Smooth muscle cell of the brain vasculature (primary cell): Measurements from ENCODE around the gene TMEM8B.

ENCODE experiments used
- DNase-seq: peaks from one replicate; pipeline ENCODE4 v3.0.0-alpha.2; 2012; ENCODE audit warnings: low read depth, low spot score

The TMEM8B gene

DNA sequence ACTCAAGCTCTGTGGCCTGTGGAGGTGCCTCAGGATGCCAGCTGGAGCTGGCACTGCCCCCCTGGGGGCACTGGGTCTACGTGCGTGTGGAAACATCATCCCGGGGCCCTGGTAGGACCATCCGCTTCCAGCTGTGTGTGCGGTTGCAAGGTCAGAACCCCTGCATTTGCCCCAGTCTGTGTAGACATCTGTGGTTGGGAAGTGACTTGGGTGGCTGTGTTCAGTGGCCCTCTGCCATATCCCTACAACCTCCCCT lies 12.5 kb downstream of the TMEM8B start:
- no peak for DNase-seq

DNA sequence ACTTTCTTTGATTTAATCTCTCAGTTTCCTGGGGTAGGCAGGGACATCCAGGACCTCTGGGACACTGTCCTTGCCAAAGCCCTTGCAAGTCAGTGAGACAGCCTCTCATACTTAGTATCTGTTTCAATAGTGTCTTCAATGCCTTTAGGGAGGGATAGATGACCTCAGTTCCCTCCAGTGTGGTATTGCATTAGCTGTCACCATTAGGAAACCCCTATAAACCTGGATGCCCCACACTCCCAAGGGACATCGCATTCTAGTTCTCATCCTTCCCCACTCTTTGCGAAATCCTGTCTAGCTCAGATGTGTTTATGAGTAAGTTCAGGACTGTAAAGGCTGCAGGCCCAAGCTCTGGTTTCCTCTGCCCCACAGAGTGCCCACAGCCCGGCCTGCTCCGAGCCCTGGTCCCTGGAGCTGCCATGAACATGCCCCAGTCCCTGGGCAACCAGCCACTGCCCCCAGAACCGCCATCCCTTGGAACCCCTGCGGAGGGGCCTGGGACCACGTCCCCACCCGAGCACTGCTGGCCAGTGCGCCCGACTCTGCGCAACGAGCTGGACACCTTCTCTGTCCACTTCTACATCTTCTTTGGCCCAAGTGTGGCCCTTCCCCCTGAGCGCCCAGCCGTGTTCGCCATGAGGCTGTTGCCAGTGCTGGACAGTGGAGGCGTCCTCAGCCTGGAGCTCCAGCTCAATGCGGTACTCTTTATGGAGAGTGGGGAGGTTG lies 13.2 kb downstream of the TMEM8B start:
- no peak for DNase-seq

DNA sequence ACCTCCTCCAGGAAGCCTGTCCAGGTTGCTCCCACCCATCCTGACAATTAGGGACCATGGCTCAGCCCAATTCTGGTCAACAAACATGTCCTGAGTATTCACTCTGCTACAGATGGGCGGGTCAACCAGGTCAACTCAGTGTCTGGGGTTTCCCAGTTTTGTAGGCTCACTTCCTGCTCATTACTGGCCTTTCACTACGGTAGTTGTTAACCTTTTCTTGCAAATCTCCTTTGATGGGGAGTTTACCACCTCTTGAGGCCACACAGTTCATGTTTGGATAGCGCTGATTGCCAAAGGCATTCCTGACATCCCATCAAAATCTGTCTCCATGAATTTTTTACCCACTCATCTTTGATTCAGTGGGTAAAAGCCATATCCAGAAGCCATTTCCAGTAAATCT lies 13.8 kb downstream of the TMEM8B start:
- no peak for DNase-seq

DNA sequence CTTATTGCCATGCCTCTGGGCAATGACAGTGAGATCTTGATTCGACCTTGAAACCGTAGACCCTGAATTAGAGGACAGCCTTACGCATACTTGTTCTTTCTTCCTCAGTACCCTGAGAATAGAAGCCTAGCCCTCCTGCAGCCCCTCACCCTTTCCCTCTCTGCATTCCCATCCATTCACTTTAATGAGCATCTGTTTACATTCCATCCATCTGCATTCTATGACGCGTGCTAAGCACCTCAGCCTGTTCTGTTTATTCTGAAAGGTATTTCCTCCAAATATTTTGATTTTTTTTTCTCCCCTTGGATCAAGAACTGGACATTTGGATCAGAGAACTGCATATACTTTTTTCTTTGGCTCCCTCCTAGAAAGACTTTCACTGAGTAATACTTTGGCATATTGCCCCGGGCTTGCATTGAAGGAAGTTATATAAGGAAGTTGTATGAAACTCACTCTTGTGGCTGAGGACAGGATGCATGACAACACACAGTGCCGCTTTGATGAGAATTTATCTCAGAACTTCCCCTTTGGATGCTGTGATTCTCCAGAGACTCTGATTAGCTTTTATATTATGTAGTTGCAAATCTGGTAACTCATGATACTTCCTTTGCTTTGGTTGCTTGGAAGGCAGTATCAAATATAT lies 15.7 kb downstream of the TMEM8B start:
- peak; percentile 41 for DNase-seq

DNA sequence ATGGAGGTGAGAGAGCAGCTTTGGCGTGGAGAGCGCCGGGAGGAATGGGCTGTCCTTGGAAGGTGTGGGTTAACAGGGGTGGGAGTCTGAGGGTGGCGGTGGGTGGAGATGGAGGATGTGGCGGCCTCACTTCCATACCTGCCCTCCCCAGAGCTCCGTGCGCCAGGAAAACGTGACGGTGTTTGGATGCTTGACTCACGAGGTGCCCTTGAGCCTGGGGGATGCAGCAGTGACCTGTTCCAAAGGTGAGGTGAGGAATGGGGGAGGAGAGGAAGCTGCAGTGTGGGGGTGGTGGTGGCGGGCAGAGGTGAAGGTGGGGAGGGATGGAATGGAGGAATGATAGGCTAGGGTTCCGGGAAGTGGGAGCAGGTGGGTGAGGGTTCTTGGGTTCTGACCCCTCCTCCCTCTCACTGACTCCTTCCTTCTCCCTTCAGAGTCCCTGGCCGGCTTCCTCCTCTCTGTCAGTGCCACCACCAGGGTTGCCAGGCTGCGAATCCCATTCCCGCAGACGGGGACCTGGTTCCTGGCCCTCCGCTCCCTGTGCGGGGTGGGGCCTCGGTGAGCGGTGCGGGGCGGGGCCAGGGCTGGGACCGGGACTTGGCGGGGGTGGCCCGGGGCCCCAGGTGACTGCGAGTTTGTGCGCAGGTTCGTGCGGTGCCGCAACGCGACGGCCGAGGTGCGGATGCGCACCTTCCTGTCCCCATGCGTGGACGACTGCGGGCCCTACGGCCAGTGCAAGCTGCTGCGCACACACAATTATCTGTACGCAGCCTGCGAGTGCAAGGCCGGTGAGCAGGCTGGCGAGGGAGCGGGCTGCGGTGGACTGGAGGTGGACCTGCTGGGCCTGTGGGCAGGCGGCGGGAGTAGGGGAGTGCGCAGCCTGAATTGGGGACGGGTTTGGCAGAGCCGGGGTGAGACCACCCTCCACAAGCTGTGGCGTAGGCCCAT lies 17.1 kb downstream of the TMEM8B start:
- DNase-seq = no peak

DNA sequence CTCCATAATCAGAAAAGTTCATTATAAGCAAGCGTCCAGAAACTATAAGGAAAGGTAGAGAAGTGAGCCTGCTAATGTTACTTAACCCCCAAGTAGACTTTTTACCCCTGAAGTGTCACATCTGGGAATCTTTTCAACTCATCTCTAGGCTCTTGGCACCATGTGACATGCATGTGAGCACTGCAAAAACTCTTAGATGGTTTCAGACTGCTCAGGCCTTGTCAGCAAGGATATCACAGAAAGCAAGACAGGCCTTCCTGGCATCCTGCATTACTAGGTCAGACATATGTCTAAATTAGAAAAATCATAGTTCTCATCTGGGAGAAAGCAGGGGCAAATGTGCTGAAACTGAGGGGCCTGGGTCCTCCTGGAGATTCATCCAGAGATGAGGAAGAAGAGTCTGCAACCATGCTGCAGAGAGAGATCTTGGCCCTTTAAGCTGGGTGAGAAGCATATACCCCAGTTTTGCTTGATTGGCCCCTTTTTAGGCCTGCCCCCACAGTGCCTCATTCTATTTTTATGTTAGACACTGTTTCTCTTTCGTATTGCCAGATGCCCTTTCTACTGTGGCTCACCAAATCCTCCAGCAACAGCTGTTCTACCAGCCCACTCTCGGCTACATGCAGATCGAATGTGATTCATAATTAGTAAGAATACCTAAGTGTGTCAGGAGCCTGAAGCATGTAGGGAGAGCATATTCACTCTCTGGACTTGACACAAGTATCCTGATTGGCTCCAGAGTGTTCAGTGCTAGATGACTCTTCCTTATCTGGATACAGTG lies 19.0 kb downstream of the TMEM8B start:
- no peak for DNase-seq

DNA sequence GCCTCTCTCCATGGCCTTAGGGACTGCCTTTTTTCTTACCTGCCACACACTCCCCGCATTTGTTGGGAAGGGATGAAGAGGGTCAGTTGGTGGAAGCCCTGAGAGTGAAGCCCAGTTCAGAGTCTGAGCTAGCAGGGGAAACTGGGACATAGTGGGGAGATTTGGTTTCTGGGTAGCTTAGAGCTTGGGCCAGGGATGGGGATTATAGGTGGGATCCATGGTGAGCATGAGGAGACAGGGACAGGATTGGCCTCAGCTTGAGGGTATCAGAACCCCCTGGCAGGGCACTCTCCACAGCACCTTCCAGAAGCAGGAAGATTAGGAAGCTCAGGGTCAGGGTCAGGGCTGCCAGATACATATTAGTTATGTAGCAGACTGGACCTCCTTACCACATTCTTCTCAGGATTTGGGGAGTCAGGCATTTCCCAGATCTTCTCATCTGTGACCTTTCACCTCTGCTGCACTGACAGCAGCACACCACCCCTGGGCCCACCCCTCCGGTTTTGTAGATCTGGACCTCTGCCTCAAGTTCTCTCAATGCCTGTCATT lies 23.3 kb downstream of the TMEM8B start:
- DNase-seq = no peak

DNA sequence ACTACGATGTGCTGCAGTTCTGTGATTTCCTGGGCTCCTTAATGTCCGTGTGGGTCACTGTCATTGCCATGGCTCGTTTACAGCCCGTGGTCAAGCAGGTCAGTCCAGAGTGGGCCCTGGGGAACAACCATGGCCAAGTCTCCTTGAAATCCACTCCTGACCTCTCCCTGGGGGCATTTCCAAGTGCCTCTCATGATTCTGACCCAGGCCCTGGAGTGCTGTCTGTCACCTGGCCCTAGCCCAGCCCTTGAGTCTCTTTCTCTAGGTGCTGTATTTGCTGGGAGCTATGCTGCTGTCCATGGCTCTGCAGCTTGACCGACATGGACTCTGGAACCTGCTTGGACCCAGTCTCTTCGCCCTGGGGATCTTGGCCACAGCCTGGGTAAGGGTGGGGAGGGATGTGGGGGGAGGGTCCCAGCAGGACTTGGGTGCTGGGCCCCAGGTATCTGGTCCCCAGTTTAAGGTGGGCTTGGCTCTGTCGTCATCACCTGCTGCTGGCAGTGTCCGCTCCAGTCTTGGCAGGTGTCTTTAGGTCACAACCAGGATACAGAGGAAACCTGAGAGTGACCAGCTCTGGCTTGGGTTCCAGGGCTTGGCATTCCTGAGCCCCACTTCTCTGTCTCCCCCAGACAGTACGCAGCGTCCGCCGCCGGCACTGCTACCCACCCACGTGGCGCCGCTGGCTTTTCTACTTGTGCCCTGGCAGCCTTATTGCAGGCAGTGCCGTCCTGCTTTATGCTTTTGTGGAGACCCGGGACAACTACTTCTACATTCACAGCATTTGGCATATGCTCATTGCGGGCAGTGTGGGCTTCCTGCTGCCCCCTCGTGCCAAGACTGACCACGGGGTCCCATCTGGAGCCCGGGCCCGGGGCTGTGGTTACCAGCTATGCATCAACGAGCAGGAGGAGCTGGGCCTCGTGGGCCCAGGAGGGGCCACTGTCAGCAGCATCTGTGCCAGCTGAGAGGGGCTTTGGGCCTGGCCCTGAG lies 24.1 kb downstream of the TMEM8B start:
- DNase-seq = no peak

DNA sequence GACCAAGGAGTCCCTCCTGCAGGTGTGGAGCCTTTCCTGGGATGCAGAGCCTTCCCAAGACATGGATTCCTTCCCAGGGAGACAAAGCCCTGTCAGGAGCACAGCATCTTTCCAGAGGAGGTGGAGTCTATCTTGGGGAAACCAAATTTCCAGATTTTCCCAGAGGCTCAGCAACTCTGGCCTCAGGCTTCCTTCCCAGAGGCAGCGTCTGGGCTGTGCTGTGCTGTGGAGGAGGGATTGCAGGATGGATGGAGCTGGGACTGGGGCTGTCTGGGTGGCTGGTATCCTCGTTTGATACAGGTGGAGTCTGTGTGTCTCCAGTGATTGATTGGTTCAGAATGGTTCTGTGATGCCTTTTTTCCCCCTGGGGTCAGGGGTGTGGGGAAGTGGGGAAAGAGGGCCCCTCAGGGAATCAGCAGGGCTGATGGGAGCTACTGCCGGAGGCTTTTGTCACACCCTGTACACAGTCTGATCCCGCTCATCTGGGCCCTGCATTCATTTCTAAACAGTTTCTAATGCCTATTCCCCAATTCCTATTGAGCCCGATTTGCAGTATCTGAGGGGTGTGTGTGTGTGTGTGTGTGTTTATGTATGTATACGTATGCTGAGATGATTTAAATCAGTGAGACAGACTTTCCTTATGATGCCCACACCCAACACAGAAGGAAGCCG lies 25.2 kb downstream of the TMEM8B start:
- no peak for DNase-seq

DNA sequence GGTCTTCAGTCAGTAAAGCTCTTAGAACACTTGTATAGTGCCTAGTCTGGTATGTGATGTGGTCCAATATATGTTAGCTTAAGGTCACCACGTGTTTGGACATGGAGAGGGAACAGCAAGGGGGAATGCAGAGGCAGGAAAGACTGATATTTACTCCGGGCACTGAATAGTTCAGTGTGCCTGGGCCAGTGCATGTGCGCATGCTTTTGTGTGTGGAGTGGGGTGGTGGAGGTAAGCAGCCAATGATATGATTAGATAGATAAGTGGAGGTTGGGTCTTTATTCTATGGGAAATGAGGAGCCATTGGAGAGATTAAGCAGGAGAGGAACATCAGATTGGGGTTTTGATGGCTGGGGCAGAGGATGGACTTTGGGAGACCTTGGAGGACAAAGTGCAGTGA lies 27.2 kb downstream of the TMEM8B start:
- DNase-seq = no peak

DNA sequence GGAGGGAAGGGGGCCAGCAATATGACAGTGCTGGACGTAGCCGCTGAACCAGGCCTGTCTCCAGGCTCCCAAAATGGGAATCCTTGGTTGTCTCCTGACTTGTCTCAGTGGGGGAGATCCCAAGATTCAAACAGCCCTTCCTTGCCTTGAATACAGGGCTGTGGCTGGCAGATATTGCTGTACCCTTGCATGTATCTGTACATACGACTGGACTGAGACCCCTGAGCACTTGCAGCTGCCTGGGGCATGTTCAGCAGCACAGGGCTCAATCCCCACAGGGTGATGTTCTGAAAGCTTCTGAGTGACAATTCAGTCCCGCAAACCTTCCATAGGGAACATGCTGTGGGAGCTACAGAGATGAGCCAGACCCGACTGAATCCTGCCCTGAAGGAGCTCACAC lies 27.9 kb downstream of the TMEM8B start:
- no peak for DNase-seq

DNA sequence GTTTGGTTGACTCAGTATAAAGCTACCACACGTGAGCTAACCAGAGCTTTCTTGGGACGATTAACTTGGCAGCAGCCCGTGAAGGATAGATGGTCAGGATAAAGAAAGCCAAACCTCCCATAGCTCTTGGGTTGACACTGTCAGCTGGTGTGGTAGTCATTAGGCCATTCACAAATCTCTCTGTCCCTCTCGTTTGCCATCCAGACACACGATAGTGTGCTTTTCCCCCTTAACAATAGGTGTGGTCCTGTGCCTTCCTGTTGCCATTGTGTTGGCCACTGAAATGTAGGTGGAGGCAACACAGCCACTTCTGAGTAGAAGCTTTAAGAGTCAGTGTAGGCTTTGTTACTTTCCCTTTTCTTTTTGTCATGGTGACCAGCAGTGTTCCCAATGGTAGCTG lies 29.4 kb downstream of the TMEM8B start:
- no peak for DNase-seq

DNA sequence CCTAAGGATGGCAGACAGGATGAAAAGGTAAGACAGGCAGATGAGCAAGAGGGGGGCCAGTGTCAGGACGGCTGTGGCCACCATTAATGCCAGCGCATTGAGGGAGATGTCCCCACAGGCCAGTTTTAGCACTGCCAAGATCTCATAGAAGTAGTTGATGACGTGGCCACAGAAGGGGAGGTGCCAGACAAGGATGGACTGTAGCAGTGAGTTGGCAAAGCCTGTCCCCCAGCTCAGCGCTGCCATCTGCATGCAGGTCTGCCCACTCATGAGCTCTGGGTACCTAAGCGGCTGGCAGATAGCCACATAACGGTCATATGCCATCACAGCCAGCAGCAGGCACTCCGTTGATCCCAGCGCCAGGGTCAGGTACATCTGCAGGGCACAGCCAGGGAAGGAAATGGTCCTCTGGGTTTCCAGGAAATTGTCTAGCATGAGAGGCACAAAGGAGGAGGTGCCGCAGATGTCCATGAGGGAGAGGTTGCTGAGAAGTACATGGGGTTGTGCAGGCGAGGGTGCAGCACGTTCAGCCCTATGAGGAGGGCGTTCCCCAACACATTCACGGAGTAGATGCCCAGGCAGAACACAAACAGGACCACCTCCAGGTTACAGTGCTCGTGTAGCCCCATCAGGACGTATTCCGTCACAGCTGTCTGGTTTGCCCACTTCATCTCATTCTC lies 30.4 kb downstream of the TMEM8B start:
- no peak for DNase-seq

DNA sequence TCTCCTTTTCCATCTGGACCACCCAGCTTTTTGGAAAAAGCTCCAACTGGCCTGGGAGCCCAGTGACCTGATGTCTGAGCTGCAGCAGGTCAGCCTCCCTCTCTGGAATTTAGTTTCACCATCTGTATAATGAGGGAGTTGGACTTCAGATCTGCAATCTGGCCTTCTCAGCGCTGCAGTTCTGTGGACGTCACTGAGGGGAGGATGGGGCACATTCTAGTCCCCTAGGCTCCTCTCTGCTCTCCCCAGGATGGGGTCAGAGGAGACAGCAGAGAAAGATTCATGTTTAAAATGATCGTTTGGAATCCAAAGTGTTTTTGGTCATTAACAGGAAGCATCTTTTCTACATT lies 30.9 kb downstream of the TMEM8B start:
- DNase-seq = no peak

DNA sequence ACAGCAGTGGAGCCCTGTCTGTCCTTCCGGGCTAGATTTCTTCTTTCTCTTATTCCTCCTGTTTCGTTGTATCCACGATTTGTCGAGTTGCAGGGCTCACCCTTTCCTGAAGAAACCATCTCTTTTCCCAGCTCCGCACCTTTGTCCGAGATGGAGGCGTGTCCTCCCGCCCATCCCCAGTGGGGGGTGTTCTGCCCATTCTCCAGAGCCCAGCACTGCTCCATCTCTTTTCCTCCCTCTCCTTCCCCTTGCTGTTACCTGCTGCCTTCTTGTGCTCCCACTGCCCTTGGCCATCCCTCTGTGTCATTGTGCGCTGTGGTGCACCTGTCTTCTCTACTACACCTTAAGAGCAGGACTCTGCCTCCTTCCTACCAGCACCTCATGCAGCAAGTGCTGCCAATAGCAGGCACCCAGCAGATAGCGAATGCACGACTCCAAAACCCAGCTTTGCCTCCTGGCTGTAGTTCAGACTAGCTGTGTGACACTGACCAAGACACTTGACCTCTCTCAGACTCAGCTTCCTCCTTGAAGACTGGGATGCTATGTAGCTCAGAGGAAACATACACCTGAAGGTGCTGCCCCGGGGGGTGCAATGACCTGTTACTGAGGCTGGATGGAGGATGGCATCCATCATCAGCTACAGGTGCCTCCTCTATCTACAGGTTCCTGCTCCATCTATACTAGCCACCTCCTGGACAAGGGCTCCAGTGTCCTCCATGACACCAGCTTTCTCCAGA lies 32.3 kb downstream of the TMEM8B start:
- DNase-seq = no peak

DNA sequence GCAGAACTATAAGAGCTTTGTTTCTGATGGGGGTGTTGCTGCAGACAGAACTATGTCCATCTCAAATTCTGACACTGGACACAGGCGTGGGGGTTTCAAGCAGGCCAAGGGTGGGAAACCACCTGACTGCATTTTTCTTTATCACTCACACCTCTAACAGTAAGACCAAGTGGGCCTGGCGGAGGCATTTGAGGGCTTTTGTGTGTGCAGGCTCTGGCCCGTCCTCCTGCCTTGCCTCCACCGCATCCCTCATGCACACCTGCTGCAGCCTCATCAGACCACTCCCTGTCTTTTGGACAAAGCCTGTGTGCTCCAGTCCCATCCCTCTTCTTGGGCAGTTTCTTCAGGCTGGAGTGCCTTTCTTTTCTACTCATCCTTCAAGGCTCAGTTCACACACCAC lies 33.3 kb downstream of the TMEM8B start:
- DNase-seq = no peak

DNA sequence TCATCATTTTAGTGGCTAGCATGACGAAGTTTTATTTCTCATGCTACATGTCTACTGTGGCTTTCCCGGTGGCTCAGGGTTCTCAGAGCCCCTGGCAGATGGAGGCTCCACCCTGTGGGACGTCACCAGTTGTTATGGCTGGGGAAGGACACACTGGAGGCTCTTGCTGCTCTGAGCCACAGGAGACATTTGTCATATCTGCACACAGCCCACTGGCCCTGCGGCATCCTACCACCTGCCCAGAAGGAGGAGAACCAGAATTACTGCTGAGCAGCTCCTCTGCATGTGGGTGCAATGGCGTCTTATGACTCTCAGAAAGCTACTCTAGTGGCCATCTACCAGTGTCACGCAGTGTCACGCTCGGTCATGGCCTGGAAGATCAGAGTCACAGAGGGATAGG lies 34.6 kb downstream of the TMEM8B start:
- no peak for DNase-seq

DNA sequence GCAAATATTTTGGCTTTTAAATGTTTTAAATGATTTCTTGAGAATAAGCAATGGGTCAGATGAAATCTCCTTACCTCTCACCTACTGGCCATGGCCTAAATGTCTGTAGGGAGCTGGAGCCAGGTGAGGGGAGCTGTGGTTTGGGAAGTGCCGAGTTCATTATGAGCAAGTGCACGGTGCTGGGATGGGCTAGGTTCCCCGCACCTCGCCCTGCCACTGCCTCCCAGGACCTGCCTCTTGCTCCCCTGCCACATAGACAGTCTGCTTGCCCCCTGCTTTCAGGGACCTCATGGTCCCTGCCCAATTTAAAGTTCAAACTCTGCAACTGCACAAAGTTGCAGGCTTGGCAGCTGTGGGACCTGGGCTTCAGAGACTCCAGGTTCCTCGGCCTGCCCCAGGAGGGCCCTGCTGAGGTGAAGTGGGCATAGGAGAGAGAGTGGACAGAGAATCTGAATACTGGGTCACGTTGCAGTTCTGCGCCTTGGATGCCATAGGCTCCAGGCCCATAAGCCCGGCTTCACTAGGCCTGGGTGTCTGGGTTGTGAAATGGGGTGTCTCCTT lies 35.7 kb downstream of the TMEM8B start:
- no peak for DNase-seq
